ENCODE measurements around the gene CIT. TPM values are rescaled to one million over a fixed set of nuclear protein-coding genes. Genes with fewer than 3 reads are reported as not detected.

CIT gene
- total RNA-seq, 1 experiment from 2014 or later, result 58.9 TPM

GRCh38 chr12:119784673-119785072 lies 92.4 kb downstream of the CIT start:
- no peaks in the 10 kb centered on the region for H3K27me3 ChIP-seq (ENCODE audit: low read length)
- H3K4me1 ChIP-seq (ENCODE audit: insufficient read depth, low read length), result peaks cover 4% of the 10 kb centered on the region; the same call in 1 of the 2 replicates
- DNase-seq, result no peak
- H3K9me3 ChIP-seq (ENCODE audit: low read length), result no peaks in the 10 kb centered on the region
- intact Hi-C loops (cut with micrococcal nuclease), result no loop called here
- H3K27ac ChIP-seq (ENCODE audit: low read length), result no peak overlapping the region
- H4K20me1 ChIP-seq (ENCODE audit: low read length), result no peaks in the 10 kb centered on the region
- no peak overlapping the region for H3K4me3 ChIP-seq (ENCODE audit: low read length)
- H3F3A ChIP-seq (ENCODE audit: low read length, unreplicated experiment), result no peaks in the 10 kb centered on the region
- H3K4me2 ChIP-seq (ENCODE audit: low read length), result no peak overlapping the region
- ATAC-seq, result no peak
- no peaks in the 10 kb centered on the region for H3K9me2 ChIP-seq (replicated peaks; ENCODE audit: low read length)
- no peak overlapping the region for H3K9ac ChIP-seq (ENCODE audit: low read length)
- H3K79me2 ChIP-seq (ENCODE audit: low read length), result no peaks in the 10 kb centered on the region
- ChIA-PET POLR2A (ENCODE audit: unreplicated experiment) (no interaction called here), CTCF (no interaction called here)
- H3K36me3 ChIP-seq (ENCODE audit: low read depth, low read length), result peaks cover 30% of the 10 kb centered on the region; the same call in 1 of the 2 replicates
- H2AFZ ChIP-seq (ENCODE audit: low read length), result no peak overlapping the region
- BruUV-seq (replicated peaks), result no TSS peak
- TF ChIP-seq EZH2phosphoT487 (IDR thresholded peaks at IDR 0.05; ENCODE audit: borderline replicate concordance, low read length) (no peak), EZH2 (IDR thresholded peaks at IDR 0.05; ENCODE audit: low read length, unreplicated experiment) (no peak), CTCF (conservative IDR thresholded peaks at IDR 0.05; ENCODE audit: low read depth, low read length) (no peak)

- intact Hi-C loops (cut with micrococcal nuclease), result no loop called here
Measured at GRCh38 chr12:119783787-119784186, 93.3 kb downstream of the CIT start.

More at GRCh38 chr12:119783787-119784186, 93.3 kb downstream of the CIT start:
- H3F3A ChIP-seq (ENCODE audit: low read length, unreplicated experiment), result no peaks in the 10 kb centered on the region
- H3K9ac ChIP-seq (ENCODE audit: low read length), result no peak overlapping the region
- TF ChIP-seq EZH2phosphoT487 (IDR thresholded peaks at IDR 0.05; ENCODE audit: borderline replicate concordance, low read length), result no peak
- no peak for TF ChIP-seq CTCF (conservative IDR thresholded peaks at IDR 0.05; ENCODE audit: low read depth, low read length)
- no peak for TF ChIP-seq EZH2 (IDR thresholded peaks at IDR 0.05; ENCODE audit: low read length, unreplicated experiment)
- no peaks in the 10 kb centered on the region for H3K9me2 ChIP-seq (replicated peaks; ENCODE audit: low read length)
- no TSS peak for BruUV-seq (replicated peaks)
- DNase-seq, result no peak
- H3K27ac ChIP-seq (ENCODE audit: low read length), result no peak overlapping the region
- no peak overlapping the region for H2AFZ ChIP-seq (ENCODE audit: low read length)
- no peaks in the 10 kb centered on the region for H3K79me2 ChIP-seq (ENCODE audit: low read length)
- no peak for ATAC-seq
- no peaks in the 10 kb centered on the region for H3K9me3 ChIP-seq (ENCODE audit: low read length)
- H3K4me2 ChIP-seq (ENCODE audit: low read length), result no peak overlapping the region
- no peaks in the 10 kb centered on the region for H3K27me3 ChIP-seq (ENCODE audit: low read length)
- POLR2A ChIA-PET (ENCODE audit: unreplicated experiment), result no interaction called here
- H3K4me3 ChIP-seq (ENCODE audit: low read length), result no peak overlapping the region
- CTCF ChIA-PET, result no interaction called here
- no peaks in the 10 kb centered on the region for H4K20me1 ChIP-seq (ENCODE audit: low read length)
- peaks cover 36% of the 10 kb centered on the region; the same call in 1 of the 2 replicates for H3K36me3 ChIP-seq (ENCODE audit: low read depth, low read length)
- H3K4me1 ChIP-seq (ENCODE audit: insufficient read depth, low read length), result peaks cover 4% of the 10 kb centered on the region; the same call in 1 of the 2 replicates
